ENCODE measurements around the gene APOBEC3H. TPM values are rescaled to one million over a fixed set of nuclear protein-coding genes. Genes with fewer than 3 reads are reported as not detected.

APOBEC3H gene
- polyA plus RNA-seq, 1 donor (not counting 4 experiments of a cell fraction or from before 2014, with no cell fraction given) = 0.41 TPM

DNA sequence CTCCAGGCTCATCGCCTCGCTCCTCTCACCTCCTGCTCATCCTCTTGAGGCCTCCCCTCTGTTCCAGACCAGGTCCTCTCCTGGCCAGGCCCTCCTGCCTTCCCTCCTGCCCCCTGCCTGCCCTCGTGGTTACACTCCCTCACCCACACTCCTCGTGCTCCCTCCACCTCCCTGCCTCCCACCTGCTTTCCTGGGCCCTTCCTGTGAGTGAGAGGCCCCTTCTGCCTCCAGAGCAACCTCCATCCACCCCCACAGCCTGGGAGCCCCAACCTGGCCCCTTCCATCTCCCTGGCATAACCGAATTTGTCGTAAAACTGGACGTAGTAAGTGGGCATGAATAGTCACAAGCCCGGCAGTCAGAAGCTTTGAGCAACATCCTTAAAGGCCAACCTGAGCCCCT, 15.4 kb upstream of the APOBEC3H start:
- Histone ChIP-seq H3K27ac (ENCODE audit: control insufficient read depth, insufficient read depth, low read length) (no peak overlapping the region), H3K4me2 (ENCODE audit: control insufficient read depth, extremely low read depth, insufficient read depth, low read depth, low read length) (no peak overlapping the region), H3K36me3 (ENCODE audit: control insufficient read depth in 2 of 2, extremely low read depth in 1 of 2, insufficient read depth in 2 of 2, low read length in 2 of 2) (peaks cover 0 to 4% of the 10 kb centered on the region in 2 experiments), H4K20me1 (ENCODE audit: control insufficient read depth, extremely low read depth, insufficient read depth, low read length) (no peaks in the 10 kb centered on the region), H3K9ac (ENCODE audit: control insufficient read depth, extremely low read depth, insufficient read depth, low read length) (no peak overlapping the region), H3K9me3 (ENCODE audit: control insufficient read depth, low read depth, low read length) (no peaks in the 10 kb centered on the region), H3K4me1 (ENCODE audit: control insufficient read depth, extremely low read depth, insufficient read depth, low read length) (no peaks in the 10 kb centered on the region), H3K79me2 (ENCODE audit: control insufficient read depth, insufficient read depth, low read length) (no peaks in the 10 kb centered on the region), H2AFZ (ENCODE audit: control insufficient read depth, low read length) (no peak overlapping the region), H3K27me3 (ENCODE audit: control insufficient read depth, extremely low read depth, insufficient read depth, low read length) (no peaks in the 10 kb centered on the region), H3K9me1 (ENCODE audit: control insufficient read depth, extremely low read depth, insufficient read depth, low read length) (no peaks in the 10 kb centered on the region), H3K4me3 (ENCODE audit: control insufficient read depth in 2 of 3, extremely low read depth in 1 of 3, insufficient read depth in 2 of 3, low read depth in 1 of 3, low read length in 3 of 3) (no peak overlapping the region)
- FAIRE-seq (no peak), DNase-seq (ENCODE audit: low read depth, low spot score) (no peak)
- dilution Hi-C loops (cut with MboI; ENCODE audit: extremely low pct_ligation_motif_present, low sequenced_read_pairs) = no loop called here
- TF ChIP-seq EZH2 (IDR thresholded peaks at IDR 0.05; ENCODE audit: low read length) = no peak
- TF ChIP-seq, protein P1, sequence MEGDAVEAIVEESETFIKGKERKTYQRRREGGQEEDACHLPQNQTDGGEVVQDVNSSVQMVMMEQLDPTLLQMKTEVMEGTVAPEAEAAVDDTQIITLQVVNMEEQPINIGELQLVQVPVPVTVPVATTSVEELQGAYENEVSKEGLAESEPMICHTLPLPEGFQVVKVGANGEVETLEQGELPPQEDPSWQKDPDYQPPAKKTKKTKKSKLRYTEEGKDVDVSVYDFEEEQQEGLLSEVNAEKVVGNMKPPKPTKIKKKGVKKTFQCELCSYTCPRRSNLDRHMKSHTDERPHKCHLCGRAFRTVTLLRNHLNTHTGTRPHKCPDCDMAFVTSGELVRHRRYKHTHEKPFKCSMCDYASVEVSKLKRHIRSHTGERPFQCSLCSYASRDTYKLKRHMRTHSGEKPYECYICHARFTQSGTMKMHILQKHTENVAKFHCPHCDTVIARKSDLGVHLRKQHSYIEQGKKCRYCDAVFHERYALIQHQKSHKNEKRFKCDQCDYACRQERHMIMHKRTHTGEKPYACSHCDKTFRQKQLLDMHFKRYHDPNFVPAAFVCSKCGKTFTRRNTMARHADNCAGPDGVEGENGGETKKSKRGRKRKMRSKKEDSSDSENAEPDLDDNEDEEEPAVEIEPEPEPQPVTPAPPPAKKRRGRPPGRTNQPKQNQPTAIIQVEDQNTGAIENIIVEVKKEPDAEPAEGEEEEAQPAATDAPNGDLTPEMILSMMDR (optimal IDR thresholded peaks at IDR 0.05 in 1 of 3, IDR thresholded peaks at IDR 0.05 in 1 of 3, conservative IDR thresholded peaks at IDR 0.05 in 1 of 3; ENCODE audit: extremely low read depth in 1 of 3, insufficient read depth in 2 of 3, low read length in 3 of 3) = no peak

DNA sequence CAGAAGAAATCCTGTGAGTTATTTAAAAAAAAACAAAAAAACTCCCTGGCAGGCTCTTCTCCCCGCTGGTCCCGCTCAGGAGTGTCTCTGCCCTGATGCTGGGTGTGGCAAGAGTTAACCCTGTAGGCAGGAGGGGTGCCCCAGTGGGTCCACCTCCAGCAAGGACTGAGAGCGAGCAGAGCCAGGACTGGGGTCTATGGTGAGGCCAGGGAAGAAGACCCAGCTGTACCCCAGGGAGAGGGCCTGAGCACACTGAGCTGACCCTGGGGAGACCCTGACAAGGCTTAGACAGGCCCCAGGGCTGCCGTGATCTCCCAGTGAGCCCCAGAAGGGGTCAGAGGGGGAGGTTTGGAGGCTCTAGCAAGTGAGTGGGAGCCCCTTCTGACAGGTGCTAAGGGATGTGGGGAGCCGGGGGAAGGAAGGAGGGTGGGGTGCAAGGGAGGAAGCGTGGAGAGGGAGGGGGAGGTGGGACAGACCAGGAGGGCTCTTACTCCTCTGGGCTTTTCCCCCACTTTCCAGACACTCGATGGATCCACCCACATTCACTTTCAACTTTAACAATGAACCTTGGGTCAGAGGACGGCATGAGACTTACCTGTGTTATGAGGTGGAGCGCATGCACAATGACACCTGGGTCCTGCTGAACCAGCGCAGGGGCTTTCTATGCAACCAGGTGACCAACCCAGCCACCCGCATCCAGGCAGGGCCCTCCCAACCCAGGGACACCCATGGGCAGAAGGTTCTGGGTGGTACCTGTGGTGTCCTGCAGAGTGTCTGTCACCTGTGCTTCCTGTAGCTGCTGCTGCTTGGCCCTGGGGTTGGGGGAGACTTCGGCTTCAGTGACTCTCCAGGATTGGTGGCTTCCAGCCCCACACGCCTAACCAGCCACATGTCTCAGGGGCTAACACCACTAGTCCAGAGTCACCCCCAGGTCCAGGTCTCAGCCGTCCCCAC, 13.6 kb upstream of the APOBEC3H start:
- dilution Hi-C loops (cut with MboI; ENCODE audit: extremely low pct_ligation_motif_present, low sequenced_read_pairs) = no loop called here
- Histone ChIP-seq H3K79me2 (ENCODE audit: control insufficient read depth, insufficient read depth, low read length) (no peaks in the 10 kb centered on the region), H3K27ac (ENCODE audit: control insufficient read depth, insufficient read depth, low read length) (no peak overlapping the region), H3K9me3 (ENCODE audit: control insufficient read depth, low read depth, low read length) (no peaks in the 10 kb centered on the region), H3K9me1 (ENCODE audit: control insufficient read depth, extremely low read depth, insufficient read depth, low read length) (no peaks in the 10 kb centered on the region), H2AFZ (ENCODE audit: control insufficient read depth, low read length) (no peak overlapping the region), H3K4me2 (ENCODE audit: control insufficient read depth, extremely low read depth, insufficient read depth, low read depth, low read length) (no peak overlapping the region), H3K4me3 (ENCODE audit: control insufficient read depth in 2 of 3, extremely low read depth in 1 of 3, insufficient read depth in 2 of 3, low read depth in 1 of 3, low read length in 3 of 3) (no peak overlapping the region), H4K20me1 (ENCODE audit: control insufficient read depth, extremely low read depth, insufficient read depth, low read length) (no peaks in the 10 kb centered on the region), H3K9ac (ENCODE audit: control insufficient read depth, extremely low read depth, insufficient read depth, low read length) (no peak overlapping the region), H3K36me3 (ENCODE audit: control insufficient read depth in 2 of 2, extremely low read depth in 1 of 2, insufficient read depth in 2 of 2, low read length in 2 of 2) (peaks cover 0 to 4% of the 10 kb centered on the region in 2 experiments), H3K27me3 (ENCODE audit: control insufficient read depth, extremely low read depth, insufficient read depth, low read length) (no peaks in the 10 kb centered on the region), H3K4me1 (ENCODE audit: control insufficient read depth, extremely low read depth, insufficient read depth, low read length) (peaks cover 4% of the 10 kb centered on the region)
- FAIRE-seq (no peak), DNase-seq (ENCODE audit: low read depth, low spot score) (no peak)
- TF ChIP-seq, protein P1 (optimal IDR thresholded peaks at IDR 0.05 in 1 of 3, IDR thresholded peaks at IDR 0.05 in 1 of 3, conservative IDR thresholded peaks at IDR 0.05 in 1 of 3; ENCODE audit: extremely low read depth in 1 of 3, insufficient read depth in 2 of 3, low read length in 3 of 3) = no peak
- TF ChIP-seq EZH2 (IDR thresholded peaks at IDR 0.05; ENCODE audit: low read length) = no peak
